Prostate gland (tissue), 2 donors: ENCODE results near the gene NLRC3. TPM values are rescaled to one million over a fixed set of nuclear protein-coding genes. Genes with fewer than 3 reads are reported as not detected.

Experiments used
- DNase-seq: peaks from one replicate; pipeline ENCODE4 v3.0.0-alpha.2; 2019; ENCODE audit warnings: low spot score
- H3K27ac ChIP-seq, 2 donors: fragments of 200-600 bp; sonication (generic); 2 replicates each; pipeline ENCODE4 v1.5.1; 2017 to 2019
- H3K27me3 ChIP-seq: fragments of 200-600 bp; sonication (generic); replicated peaks from 2 replicates; pipeline ENCODE4 v1.5.1; 2019; ENCODE audit not compliant: insufficient read depth
- H3K36me3 ChIP-seq, 2 donors: fragments of 200-600 bp; sonication (generic); 1 replicate in 1 of 2; 2 replicates in 1 of 2; pipeline versions ENCODE4 v1.5.1 to v1.8.1; 2017 to 2019
- H3K4me1 ChIP-seq: fragments of 200-600 bp; sonication (generic); replicated peaks from 2 replicates; pipeline ENCODE4 v1.5.1; 2019
- H3K4me3 ChIP-seq, 2 donors: fragments of 200-600 bp; sonication (generic); 2 replicates each; pipeline ENCODE4 v1.5.1; 2017 to 2019
- H3K9me3 ChIP-seq: fragments of 200-600 bp; sonication (generic); 2 replicates; pipeline ENCODE4 v1.5.1; 2017
- POLR2A ChIP-seq: fragments of 450-650 bp; IDR thresholded peaks from one replicate; pipeline ENCODE4 v1.6.1; 2016; ENCODE audit warnings: antibody characterized with exemption, mild to moderate bottlenecking
- POLR2AphosphoS5 ChIP-seq: sonication (generic); formaldehyde crosslinking; IDR thresholded peaks from one replicate; pipeline ENCODE4 v1.6.1; 2017; ENCODE audit warnings: antibody characterized with exemption
- WGBS: methylation state at CpG from one replicate; pipeline ENCODE4 v1.1.5; 2018; 5-methylcytosine and 5-hydroxymethylcytosine counted together
- intact Hi-C: fragments of 100-400 bp; cut with DNase I; formaldehyde crosslinking; loops from one replicate; pipeline ENCODE4 v1.14.2; 2022
- total RNA-seq, 2 donors: library from RNA; depleted of rRNA; stranded (reverse); fragments of >200 nt; gene quantifications; one replicate each; pipeline ENCODE4 v1.1.0, GENCODE V29; 2016
- TF ChIP-seq, protein P1 (sequence below), 4 experiments: fragments of 200-600 bp in 2 of 4; fragments of 450-650 bp in 2 of 4; sonication (generic) in 2 of 4; IDR thresholded peaks; 1 replicate in 3 of 4; 2 replicates in 1 of 4; pipeline ENCODE4 v1.5.1; 2016 to 2019; ENCODE audit warnings: antibody characterized with exemption in 4 of 4, mild to moderate bottlenecking in 2 of 4, moderate library complexity in 2 of 4

The NLRC3 gene
- total RNA-seq, 2 donors from 2014 or later: 0.85 to 0.87 TPM

GRCh38 chr16:3497771-3498170 lies 79.4 kb downstream of the NLRC3 start:
- Histone ChIP-seq H3K36me3 (no peaks in the 10 kb centered on the region), H3K27me3 (no peaks in the 10 kb centered on the region), H3K27ac (no peak overlapping the region), H3K4me3 (no peak overlapping the region), H3K9me3 (no peaks in the 10 kb centered on the region), H3K4me1 (peaks cover 6% of the 10 kb centered on the region)
- WGBS: 88% methylated on average over 4 of the region's 4 CpGs
- TF ChIP-seq POLR2AphosphoS5 (no peak), POLR2A (no peak)
- TF ChIP-seq, protein P1, sequence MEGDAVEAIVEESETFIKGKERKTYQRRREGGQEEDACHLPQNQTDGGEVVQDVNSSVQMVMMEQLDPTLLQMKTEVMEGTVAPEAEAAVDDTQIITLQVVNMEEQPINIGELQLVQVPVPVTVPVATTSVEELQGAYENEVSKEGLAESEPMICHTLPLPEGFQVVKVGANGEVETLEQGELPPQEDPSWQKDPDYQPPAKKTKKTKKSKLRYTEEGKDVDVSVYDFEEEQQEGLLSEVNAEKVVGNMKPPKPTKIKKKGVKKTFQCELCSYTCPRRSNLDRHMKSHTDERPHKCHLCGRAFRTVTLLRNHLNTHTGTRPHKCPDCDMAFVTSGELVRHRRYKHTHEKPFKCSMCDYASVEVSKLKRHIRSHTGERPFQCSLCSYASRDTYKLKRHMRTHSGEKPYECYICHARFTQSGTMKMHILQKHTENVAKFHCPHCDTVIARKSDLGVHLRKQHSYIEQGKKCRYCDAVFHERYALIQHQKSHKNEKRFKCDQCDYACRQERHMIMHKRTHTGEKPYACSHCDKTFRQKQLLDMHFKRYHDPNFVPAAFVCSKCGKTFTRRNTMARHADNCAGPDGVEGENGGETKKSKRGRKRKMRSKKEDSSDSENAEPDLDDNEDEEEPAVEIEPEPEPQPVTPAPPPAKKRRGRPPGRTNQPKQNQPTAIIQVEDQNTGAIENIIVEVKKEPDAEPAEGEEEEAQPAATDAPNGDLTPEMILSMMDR (IDR thresholded peaks at IDR 0.05): no peak
- intact Hi-C loops: no loop called here
- no peak for DNase-seq

- Histone ChIP-seq H3K4me1 (no peaks in the 10 kb centered on the region), H3K9me3 (no peaks in the 10 kb centered on the region), H3K36me3 (no peaks in the 10 kb centered on the region), H3K4me3 (no peak overlapping the region), H3K27me3 (no peaks in the 10 kb centered on the region), H3K27ac (no peak overlapping the region)
- no peak for DNase-seq
- WGBS: 96% methylated on average over 30 of the region's 30 CpGs
- intact Hi-C loops: no loop called here
- TF ChIP-seq, protein P1 (IDR thresholded peaks at IDR 0.05): no peak
- no peak for TF ChIP-seq POLR2A
- TF ChIP-seq POLR2AphosphoS5: no peak
Measured at GRCh38 chr16:3496386-3496785, 80.8 kb downstream of the NLRC3 start.

- no peaks in the 10 kb centered on the region for H3K27me3 ChIP-seq
- WGBS: 91% methylated on average over 3 of the region's 3 CpGs
- no peak for DNase-seq
- H3K4me3 ChIP-seq: no peak within 1 kb of the TSS
- H3K9me3 ChIP-seq: no peaks in the 10 kb centered on the region
- intact Hi-C loops: no loop called here
- TF ChIP-seq POLR2AphosphoS5 (no peak), POLR2A (no peak)
- TF ChIP-seq, protein P1 (IDR thresholded peaks at IDR 0.05): no peak
- H3K4me1 ChIP-seq: no peaks in the 10 kb centered on the region
- no peak within 1 kb of the TSS for H3K27ac ChIP-seq
- H3K36me3 ChIP-seq: no peaks in the 10 kb centered on the region
Measured at GRCh38 chr16:3495176-3495575, 82.0 kb downstream of the NLRC3 start, which contains the start of gene C16orf90. Gene C16orf90, minus strand, starts transcription at chr16:3495489. Its CDS starts 68 bp downstream, at chr16:3495421.

DNA sequence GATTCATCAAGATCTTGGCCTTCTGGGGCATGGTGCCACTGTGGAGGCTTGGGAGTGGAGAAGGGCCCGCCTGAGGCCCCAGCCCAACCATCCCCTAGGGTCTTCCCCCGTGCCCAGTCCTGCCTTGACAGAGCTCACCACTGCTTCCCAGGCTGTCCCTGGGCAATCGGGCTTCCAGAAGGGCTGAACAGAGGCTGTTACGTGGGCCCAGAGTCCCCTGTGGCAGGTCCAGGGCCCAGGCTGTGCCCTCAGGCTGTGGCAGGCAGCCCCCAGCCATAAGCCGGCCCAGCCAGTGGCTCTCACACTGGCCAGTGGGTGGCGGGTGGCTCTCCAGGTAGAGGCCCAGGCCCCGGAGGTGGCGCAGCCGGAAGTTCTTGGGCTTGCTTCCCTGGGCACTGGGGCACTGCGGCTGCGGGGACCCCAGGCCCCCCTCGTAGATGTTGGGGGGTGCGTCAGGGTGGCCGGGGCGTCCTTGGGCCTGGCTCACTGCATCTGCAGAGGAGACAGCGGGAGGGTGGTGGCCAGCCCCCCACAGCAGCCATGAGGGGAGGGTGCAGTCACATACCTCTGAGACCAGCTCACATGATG lies 82.7 kb downstream of the NLRC3 start:
- TF ChIP-seq POLR2AphosphoS5 (no peak), POLR2A (no peak)
- TF ChIP-seq, protein P1 (IDR thresholded peaks at IDR 0.05): no peak
- intact Hi-C loops: no loop called here

DNA sequence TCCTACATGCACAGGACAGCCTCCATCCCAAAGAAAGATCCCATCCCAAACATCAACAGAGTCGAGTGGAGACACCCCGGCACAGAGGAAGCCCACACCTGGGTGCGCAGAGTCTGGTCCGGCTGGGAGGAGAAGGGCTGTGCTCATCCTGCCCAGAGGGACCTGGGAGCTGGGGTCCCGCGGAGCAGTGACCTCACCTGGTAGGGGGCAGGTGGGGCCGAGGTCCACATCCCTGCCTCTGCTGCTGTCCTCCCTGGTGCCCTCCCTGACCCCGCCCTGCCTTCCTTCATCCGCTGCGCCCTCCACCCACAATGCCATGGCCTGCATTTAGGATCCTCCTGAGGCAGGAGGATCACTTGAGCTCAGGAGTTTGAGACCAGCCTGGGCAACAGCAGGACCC lies 84.8 kb downstream of the NLRC3 start:
- WGBS: 87% methylated on average over 10 of the region's 10 CpGs
- intact Hi-C loops: no loop called here

More for the DNA sequence above, 82.7 kb downstream of the NLRC3 start:
- Histone ChIP-seq H3K27me3 (no peaks in the 10 kb centered on the region), H3K4me1 (no peaks in the 10 kb centered on the region), H3K4me3 (no peak overlapping the region), H3K9me3 (no peaks in the 10 kb centered on the region), H3K36me3 (no peaks in the 10 kb centered on the region), H3K27ac (no peak overlapping the region)
- WGBS: 94% methylated on average over 16 of the region's 16 CpGs
- no peak for DNase-seq

More for the DNA sequence above, 84.8 kb downstream of the NLRC3 start:
- Histone ChIP-seq H3K4me3 (no peak overlapping the region), H3K27ac (no peak overlapping the region), H3K4me1 (no peaks in the 10 kb centered on the region), H3K27me3 (no peaks in the 10 kb centered on the region), H3K9me3 (no peaks in the 10 kb centered on the region), H3K36me3 (no peaks in the 10 kb centered on the region)
- no peak for DNase-seq
- TF ChIP-seq POLR2AphosphoS5: no peak
- TF ChIP-seq, protein P1 (IDR thresholded peaks at IDR 0.05): no peak
